ENCODE data around the gene RPL37A. TPM values are rescaled to one million over a fixed set of nuclear protein-coding genes. Genes with fewer than 3 reads are reported as not detected.

RPL37A gene
- total RNA-seq, 1 donor from 2014 or later, result 2,728 TPM

DNA sequence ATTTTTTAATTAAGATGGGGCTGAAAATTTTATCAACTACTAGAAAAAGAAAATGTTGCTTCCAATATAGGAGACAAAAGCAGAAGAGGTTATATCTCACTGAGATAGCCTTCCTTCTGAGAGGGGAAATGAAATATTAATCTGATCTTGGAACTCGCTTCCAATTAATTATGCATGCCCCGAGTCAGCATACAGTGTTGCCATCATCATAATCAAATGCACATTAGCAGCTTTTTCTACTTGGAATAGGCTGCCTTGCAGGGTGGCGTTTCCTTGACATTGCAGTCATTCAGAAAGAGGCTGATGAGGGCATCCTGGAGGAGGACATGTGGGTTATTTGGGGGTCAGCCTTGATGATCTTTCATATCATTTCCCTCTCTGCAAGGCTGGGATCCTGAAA, 18.4 kb upstream of the RPL37A start:
- DNase-seq (ENCODE audit: low spot score in 2 of 2, unreplicated experiment in 2 of 2), result no peak
- Mint-ChIP-seq H3K36me3 (peaks cover 39% of the 10 kb centered on the region), H3K4me3 (no peak overlapping the region), H3K27me3 (ENCODE audit: low read depth) (no peaks in the 10 kb centered on the region), H3K4me1 (no peaks in the 10 kb centered on the region), H3K9me3 (no peaks in the 10 kb centered on the region), H3K27ac (no peak overlapping the region)
- TF ChIP-seq, protein P1, sequence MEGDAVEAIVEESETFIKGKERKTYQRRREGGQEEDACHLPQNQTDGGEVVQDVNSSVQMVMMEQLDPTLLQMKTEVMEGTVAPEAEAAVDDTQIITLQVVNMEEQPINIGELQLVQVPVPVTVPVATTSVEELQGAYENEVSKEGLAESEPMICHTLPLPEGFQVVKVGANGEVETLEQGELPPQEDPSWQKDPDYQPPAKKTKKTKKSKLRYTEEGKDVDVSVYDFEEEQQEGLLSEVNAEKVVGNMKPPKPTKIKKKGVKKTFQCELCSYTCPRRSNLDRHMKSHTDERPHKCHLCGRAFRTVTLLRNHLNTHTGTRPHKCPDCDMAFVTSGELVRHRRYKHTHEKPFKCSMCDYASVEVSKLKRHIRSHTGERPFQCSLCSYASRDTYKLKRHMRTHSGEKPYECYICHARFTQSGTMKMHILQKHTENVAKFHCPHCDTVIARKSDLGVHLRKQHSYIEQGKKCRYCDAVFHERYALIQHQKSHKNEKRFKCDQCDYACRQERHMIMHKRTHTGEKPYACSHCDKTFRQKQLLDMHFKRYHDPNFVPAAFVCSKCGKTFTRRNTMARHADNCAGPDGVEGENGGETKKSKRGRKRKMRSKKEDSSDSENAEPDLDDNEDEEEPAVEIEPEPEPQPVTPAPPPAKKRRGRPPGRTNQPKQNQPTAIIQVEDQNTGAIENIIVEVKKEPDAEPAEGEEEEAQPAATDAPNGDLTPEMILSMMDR (IDR thresholded peaks at IDR 0.05; ENCODE audit: unreplicated experiment), result no peak

DNA sequence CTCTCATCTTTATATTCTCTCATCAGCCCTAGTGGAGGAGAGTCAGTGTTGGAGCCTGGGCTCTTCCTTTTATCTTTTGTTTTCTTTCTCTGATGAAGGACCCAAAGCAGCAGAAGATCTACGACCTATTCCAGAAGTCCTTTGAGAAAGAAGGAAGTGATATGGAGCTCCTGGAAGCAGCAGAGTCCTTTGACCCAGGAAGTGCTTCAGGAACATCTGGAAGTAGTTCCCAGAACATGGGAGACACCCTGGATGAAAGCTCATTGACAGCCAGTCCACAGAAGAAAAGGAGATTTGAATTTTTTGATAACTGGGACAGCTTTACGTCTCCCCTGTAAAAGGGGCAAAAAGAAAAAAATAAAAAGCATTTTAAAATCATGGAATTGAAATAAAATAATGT, 16.0 kb upstream of the RPL37A start:
- no peak for DNase-seq (ENCODE audit: low spot score in 2 of 2, unreplicated experiment in 2 of 2)
- H3K27me3 Mint-ChIP-seq (ENCODE audit: low read depth), result no peaks in the 10 kb centered on the region
- TF ChIP-seq, protein P1 (IDR thresholded peaks at IDR 0.05; ENCODE audit: unreplicated experiment), result no peak
- no peak overlapping the region for H3K27ac Mint-ChIP-seq
- no peaks in the 10 kb centered on the region for H3K9me3 Mint-ChIP-seq
- peaks cover 28% of the 10 kb centered on the region for H3K36me3 Mint-ChIP-seq
- H3K4me1 Mint-ChIP-seq, result no peaks in the 10 kb centered on the region
- no peak overlapping the region for H3K4me3 Mint-ChIP-seq

DNA sequence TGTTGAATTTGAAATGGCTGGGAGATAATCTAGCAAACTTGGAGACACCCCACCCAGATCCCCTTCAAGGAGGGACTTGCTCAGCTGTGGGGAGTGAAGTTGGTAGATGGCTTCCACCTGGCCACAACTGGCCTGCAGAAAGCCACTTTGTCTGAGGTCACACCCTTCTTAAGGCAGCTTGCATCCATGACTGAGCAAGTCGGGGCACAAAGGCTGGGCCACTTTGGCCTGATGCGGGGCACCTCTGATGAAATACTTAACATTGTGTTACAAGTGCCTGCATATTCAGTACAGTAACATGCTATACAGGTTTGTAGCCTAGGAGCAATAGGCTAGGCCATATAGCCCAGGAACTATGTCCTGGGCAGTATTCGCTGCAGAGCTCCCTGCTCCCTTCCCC, 13.4 kb upstream of the RPL37A start:
- H3K27ac Mint-ChIP-seq, result no peak overlapping the region
- H3K36me3 Mint-ChIP-seq, result peaks cover 20% of the 10 kb centered on the region
- peaks cover 9% of the 10 kb centered on the region for H3K4me1 Mint-ChIP-seq
- H3K27me3 Mint-ChIP-seq (ENCODE audit: low read depth), result no peaks in the 10 kb centered on the region
- no peak for DNase-seq (ENCODE audit: low spot score in 2 of 2, unreplicated experiment in 2 of 2)
- no peaks in the 10 kb centered on the region for H3K9me3 Mint-ChIP-seq
- no peak overlapping the region for H3K4me3 Mint-ChIP-seq
- TF ChIP-seq, protein P1 (IDR thresholded peaks at IDR 0.05; ENCODE audit: unreplicated experiment), result no peak

DNA sequence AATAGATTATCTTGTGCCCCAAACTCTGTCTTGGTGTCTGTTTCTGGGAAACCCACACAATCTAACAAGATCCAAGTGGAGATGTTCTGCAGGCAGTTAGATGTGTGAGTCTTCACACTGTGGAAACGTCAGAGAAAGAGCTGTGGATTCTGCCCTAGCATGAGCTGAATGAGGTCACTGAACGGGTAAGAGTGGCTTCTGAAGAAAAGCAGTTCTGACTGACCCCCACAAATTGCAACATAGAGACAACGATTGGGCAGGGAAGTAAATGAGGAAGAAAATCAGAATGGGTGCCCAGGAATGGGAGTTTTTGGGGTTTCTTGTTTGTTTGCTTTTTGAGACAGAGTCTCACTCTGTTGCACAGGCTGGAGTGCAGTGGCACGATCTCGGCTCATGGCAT, 12.9 kb upstream of the RPL37A start:
- peaks cover 9% of the 10 kb centered on the region for H3K4me1 Mint-ChIP-seq
- H3K27me3 Mint-ChIP-seq (ENCODE audit: low read depth), result no peaks in the 10 kb centered on the region
- peaks cover 15% of the 10 kb centered on the region for H3K36me3 Mint-ChIP-seq
- H3K27ac Mint-ChIP-seq, result no peak overlapping the region
- H3K9me3 Mint-ChIP-seq, result no peaks in the 10 kb centered on the region
- no peak overlapping the region for H3K4me3 Mint-ChIP-seq
- no peak for DNase-seq (ENCODE audit: low spot score in 2 of 2, unreplicated experiment in 2 of 2)
- TF ChIP-seq, protein P1 (IDR thresholded peaks at IDR 0.05; ENCODE audit: unreplicated experiment), result no peak

DNA sequence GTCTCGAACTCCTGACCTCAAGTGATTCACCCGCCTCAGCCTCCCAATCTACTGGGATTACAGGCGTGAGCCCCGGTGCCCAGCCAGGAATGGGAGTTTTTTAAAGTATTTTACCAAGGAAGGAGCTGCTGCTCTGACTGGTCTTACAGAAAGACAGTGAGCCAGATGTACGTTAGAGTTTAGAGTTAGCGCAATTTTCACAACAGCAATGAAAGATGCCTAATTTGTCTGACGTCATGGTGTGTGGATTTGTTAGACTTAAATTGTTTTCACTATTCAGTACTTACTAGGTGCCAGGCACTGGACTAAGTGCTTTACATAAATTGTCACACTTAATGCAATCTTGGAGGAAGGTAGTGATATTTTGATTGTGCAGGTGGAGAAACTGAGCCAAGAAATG, 12.4 kb upstream of the RPL37A start:
- TF ChIP-seq, protein P1 (IDR thresholded peaks at IDR 0.05; ENCODE audit: unreplicated experiment), result no peak
- Mint-ChIP-seq H3K27ac (no peak overlapping the region), H3K4me3 (no peak overlapping the region), H3K4me1 (peaks cover 9% of the 10 kb centered on the region), H3K36me3 (peaks cover 13% of the 10 kb centered on the region), H3K27me3 (ENCODE audit: low read depth) (no peaks in the 10 kb centered on the region), H3K9me3 (no peaks in the 10 kb centered on the region)
- no peak for DNase-seq (ENCODE audit: low spot score in 2 of 2, unreplicated experiment in 2 of 2)

DNA sequence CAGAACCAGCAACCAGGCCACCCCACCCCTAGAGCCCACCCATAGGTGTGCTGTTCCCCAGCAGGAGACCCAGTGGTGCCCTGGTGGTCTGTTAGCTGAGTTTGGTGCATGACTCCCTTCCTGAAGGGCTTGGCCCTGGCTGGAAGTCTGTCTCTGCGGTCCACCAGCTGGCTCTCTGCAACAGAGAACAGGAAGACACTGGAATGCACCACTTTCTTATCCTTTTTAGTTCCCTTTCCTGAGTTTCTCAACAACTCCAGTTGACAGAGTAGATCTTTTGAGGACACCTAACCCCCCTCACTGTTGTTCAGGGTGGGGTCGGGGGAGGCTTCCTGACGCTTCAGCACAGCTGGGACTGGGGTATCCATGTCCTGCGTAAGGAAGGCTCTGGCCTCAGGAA, 11.9 kb upstream of the RPL37A start:
- no peaks in the 10 kb centered on the region for H3K27me3 Mint-ChIP-seq (ENCODE audit: low read depth)
- H3K4me1 Mint-ChIP-seq, result peaks cover 9% of the 10 kb centered on the region
- H3K27ac Mint-ChIP-seq, result no peak overlapping the region
- TF ChIP-seq, protein P1 (IDR thresholded peaks at IDR 0.05; ENCODE audit: unreplicated experiment), result no peak
- H3K36me3 Mint-ChIP-seq, result peaks cover 12% of the 10 kb centered on the region
- H3K4me3 Mint-ChIP-seq, result no peak overlapping the region
- no peak for DNase-seq (ENCODE audit: low spot score in 2 of 2, unreplicated experiment in 2 of 2)
- no peaks in the 10 kb centered on the region for H3K9me3 Mint-ChIP-seq
